Activated CD8-positive, alpha-beta memory T cell treated with anti-CD3 and anti-CD28 coated beads for 4 hours (primary cell): ENCODE data around the gene DPYSL5.
"Not testable (repeated sequence)": the region's sequence is repeated elsewhere in the genome, so short reads cannot be mapped to it uniquely, and the experiment has no call there.

ENCODE experiments used
- DNase-seq, 2 donors: peaks; one replicate each; pipeline ENCODE4 v3.0.0-alpha.2; 2020; ENCODE audit warnings: low read depth in 2 of 2

The DPYSL5 gene, protein sequence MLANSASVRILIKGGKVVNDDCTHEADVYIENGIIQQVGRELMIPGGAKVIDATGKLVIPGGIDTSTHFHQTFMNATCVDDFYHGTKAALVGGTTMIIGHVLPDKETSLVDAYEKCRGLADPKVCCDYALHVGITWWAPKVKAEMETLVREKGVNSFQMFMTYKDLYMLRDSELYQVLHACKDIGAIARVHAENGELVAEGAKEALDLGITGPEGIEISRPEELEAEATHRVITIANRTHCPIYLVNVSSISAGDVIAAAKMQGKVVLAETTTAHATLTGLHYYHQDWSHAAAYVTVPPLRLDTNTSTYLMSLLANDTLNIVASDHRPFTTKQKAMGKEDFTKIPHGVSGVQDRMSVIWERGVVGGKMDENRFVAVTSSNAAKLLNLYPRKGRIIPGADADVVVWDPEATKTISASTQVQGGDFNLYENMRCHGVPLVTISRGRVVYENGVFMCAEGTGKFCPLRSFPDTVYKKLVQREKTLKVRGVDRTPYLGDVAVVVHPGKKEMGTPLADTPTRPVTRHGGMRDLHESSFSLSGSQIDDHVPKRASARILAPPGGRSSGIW

DNA sequence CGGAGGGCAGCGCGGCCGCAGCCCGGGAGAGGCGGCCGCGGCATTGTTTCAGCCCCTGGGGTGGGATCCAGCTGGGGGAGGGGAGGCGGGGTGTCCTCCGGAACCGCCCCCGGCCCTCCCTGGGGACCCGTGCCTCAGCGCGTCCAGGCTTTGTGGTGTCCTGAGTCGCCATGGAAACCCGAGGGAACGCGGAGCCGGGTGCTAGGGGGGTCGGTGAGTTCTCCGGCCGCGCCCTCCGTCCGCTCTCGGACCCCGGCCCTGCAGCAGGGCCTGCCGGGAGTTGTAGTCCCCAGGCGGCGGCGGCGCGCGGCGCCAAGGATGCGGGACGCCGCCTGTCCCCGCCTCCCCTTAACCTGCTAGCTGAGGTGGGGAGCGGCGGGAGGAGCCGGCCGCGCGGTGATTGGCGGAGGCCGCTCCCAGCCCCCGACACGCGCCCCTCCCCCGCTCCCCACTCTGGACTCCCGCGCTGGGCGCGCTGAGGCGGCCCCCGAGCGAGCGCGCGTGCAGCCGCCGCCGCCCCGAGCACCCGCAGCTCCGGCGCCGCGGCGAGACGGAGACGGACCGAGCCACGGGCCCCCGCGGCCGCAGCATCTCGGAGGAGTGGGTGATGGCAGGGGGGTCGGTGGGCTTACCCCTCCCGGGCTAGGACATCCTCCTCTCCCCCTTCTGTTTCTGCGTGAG, at the start of gene DPYSL5:
Gene DPYSL5, plus strand, starts transcription at position 478 of the 681 bp plus-strand sequence. CDS start 50,368 bp downstream, outside the sequence.
- DNase-seq = no peak

DNA sequence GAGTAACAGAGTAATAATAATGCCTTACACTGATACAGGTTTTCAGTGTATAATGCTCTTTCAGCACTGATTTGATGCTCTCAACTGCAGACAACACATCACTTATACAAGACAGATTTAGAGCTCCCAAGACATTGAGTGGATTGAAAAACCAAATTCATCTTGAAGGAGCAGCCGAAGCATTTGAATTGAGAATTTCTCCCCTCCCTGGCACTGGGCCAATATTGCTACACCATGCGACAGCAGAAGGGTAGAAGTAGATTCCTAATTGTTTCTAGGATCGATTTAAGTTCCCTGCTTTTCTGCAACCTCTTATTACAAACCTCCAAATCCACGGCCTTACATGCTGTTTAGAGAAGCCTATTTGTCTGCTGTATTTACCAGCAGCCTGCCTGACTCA, 46.6 kb upstream of the DPYSL5 start:
- DNase-seq = no peak

DNA sequence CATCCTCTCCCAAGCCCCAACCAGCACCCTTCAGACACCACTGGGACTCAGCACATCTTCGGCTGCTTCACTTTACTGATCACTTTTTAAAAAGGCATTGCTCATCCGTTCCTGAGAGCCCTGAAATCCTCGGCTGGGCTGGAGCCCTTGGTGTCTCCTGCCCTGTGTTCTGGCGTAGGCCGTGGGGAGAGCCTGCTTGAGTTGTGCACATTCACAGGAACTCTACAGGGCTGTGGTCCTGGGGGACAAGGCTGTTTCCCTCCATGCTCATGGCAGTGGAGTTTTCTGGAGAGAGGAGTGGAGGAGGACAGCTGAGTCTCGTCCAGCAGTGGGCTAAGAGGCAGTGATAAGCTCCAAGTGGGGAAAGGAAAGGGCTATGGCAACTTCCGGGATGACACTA, 46.1 kb upstream of the DPYSL5 start:
- no peak for DNase-seq

DNA sequence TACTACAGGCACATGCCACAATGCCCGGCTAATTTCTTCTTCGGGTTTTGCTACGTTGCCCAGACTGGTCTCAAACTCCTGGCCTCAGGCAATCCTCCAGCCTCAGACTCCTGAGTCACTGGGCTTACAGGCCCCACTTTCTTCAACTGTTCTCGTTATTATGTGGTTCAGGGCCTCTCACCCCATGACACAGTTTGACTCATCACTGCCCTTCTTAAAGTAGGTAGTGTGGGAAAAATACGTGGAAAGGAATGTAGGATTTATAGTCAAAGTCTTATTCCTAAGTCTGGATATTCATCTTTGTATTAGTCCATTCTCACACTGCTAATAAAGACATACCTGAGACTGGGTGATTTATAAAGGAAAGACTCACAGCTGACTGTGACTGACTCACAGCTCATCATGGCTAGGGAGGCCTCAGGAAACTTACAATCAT, 42.7 kb upstream of the DPYSL5 start:
- no peak for DNase-seq

DNA sequence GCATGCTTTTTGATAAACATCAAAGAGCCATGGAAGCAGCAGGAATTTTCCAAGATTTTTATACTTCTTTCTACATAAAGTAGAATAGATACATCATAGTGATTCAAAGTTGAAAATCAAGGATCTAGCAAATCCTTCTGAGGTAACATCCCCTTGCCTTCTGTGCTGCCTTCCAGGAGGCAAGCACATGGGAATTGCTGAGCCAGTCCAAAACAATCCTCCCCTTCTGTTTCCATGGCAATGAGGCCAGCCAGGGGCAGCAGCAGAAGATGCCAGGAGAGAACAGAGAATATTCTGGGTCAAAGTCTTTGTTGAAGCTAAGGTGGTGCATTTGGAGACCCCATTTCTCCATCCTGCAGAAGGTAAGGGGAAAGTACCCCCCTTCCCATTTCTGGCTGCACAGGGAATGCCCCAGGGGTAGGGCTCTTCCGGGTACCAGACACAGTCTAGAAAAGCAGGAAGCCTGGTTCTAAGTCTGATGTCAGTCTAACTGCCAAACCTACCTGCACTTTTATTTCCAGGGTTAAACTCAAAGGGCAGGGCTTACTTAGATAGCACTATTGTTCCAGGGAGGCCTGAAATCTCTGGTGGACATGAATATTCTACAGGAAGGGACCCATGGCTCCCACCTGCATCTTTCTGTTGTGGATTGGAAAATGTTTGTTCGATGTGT, 40.0 kb upstream of the DPYSL5 start:
- no peak for DNase-seq

DNA sequence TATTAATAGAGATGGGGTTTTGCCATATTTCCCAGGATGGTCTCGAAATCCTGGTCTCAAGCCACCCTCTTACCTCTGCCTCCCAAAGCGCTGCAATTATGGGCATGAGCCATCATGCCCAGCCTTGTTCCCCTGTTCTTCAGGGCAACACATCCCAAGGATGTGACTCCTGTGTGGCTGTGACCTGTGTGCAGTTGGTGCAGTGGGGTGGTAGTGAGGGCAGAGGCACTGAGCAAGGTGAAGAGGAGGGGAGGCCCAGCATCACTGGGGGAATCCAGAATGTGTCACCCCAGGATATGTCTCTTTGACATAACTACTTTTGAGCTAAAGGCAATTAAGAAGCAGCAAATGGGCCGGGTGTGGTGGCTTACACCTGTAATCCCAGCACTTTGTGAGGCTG, 38.7 kb upstream of the DPYSL5 start:
- DNase-seq = no peak

DNA sequence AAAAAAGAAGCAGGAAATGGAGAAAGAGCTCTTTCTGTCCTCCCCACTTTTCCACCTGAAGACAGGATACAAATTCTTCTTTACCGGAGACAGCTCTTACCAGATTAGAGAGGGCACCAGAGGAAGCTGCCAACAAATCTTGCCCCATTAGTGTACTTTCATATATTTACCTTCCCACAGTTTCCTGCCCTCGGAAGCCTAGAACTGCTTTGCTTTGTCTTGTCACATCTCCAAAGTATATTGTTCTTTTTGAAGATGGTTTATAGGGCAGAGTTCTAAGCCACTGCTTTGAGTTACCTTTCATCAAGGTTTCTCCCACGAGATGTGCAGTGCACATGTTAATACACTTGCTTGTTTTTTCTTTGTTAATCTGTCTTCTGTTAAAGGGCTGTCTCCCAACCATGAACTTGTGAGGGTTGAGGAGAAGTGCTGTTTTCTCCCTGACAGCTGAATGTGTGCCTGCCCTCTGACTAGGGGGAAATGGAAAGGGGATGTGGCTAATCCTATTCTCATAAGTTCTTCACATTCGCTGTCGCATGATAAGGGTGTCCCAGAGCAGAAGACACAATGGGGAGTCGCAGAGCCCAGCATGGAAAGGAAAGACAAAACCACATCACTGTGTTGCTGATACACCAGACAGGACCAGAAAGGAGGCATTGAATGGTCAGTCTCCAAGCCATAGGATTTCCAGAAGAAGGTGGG, 37.9 kb upstream of the DPYSL5 start:
- no peak for DNase-seq

DNA sequence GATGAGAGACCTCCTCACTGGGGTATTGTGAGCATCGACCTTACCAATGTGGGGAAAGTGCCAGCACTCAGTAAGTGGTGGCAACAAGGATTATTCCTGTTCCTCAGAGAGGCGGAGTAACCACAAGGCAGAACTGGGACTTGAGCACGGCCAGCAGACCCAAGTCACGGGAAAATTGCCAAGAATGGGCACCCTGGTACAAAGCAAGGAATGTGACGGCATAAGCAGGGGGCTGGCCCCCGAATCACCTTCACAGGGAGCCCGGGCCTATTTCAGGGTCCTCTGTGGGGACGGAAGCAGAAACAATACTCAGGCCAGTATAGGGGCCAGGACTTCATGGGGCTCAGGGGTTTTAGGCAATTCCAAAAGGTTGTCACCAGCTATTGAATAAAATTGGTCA, 36.7 kb upstream of the DPYSL5 start:
- DNase-seq = no peak

DNA sequence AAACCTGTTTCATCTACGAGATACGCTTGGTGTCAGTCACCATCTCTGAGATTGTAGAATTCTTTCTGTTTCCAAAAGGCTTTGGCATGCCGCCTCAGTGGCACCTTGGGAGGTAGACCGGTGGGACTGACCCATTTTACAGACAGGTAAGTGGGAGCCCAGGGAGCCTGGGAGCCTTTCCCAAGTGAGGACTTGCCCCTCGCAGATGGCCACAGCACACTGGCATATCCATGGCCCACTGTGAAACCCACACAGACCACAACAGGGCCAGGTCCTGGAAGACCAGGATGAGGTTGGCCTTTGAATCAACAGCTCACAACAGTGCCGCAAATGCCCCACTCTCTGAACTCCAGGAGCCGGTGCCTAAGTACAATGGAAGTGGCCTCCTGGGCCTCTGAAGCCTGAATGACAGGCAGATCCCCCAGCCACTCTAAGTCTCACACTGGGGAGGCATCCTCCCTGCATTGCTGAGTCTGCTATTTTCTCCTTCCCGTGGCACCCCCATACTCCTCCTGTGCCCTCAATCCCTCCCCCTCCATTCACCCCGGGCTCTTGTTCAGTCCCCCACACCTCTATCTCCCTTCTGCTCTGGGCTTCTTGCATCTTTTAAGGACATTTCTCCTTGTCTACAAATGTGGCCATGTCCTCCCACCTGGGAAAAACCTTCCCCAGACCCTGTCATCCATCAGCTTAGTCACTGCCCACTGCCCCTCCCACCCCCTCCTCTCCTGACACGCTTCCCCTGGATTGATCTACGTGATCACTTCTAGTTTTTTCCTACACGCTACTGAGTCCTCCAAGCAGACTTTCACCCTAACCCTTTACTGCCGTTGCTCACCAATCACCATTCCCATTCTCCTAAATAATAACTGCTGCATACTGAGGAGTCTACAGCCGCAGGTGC, 35.9 kb upstream of the DPYSL5 start:
- DNase-seq = no peak

DNA sequence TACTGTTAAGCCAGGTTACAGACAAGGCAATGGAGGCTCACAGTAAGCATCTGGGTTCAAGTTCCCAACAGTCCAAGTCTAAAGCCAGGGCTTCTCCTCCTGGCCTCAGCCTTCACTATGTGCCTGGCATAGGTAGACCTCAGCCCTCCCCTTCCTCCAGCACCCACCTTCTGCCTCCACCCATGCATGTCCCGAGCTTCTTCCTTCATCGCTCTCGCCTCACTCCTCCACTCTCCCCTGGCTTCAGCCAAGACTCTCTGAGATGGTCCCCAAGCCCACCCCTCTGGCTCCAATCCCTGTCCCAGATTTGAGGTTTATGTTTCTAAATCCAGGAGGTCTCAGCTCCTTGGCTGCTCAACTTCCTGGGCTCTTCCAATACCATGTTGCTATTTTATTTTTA, 35.2 kb upstream of the DPYSL5 start:
- DNase-seq = no peak

DNA sequence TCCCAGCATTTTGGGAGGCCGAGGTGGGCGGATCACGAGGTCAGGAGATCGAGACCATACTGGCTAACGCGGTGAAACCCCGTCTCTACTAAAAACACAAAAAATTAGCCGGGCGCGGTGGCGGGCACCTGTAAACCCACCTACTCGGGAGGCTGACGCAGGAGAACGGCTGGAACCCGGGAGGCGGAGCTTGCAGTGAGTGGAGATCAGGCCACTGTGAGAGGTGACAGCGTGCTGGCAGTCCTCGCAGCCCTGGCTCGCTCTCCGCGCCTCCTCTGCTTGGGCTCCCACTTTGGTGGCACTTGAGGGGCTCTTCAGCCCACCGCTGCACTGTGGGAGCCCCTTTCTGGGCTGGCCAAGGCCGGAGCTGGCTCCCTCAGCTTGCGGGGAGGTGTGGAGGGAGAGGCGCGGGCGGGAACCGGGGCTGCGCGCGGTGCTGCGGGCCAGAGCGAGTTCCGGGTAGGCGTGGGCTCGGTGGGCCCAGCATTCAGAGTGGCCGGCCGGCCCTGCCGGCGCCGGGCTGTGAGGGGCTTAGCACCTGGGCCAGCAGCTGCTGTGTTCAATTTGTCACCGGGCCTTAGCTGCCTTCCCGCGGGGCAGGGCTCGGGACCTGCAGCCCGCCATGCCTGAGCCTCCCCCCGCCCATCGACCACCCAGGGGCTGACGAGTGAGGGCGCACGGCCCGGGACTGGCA, 33.7 kb upstream of the DPYSL5 start:
- not testable (repeated sequence) for DNase-seq

DNA sequence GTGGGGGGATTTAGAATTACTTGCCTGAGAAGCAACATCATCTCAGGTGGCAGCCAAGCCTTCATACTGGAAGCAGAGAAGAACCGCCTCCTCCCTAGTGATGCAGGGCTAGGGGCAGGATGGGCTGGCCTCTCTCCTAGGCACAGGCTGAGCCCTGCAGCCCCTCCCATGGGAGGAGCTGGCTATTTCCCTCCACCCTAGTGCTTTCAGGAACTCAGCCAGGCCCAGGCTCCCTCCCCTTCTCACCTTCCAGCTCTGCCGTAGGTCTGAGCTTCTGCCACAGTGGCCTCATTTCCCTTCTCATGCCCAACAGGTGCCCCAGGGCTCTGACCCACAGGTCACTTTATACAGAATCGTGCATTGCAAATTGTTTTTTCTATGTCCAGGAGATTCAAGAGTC, 31.0 kb upstream of the DPYSL5 start:
- DNase-seq = no peak

DNA sequence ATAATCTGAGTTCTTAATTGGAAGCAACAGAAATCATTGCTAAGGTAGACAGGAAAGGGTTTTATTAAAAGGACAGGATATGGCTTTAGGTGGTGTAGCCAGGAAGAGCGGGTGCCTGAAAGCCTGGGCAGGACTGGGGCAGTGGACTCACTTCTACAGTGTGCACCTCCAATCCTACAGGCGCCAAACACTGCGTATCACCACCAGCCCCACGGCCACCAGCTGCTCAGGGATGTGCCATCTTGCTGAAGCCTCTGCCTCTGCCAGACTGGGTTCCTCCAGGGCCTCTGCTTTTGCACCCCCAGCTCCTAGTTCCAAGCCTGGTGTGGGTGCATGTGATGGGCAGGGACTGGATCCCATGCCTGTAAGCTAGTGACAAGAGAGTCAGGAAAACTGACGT, 29.7 kb upstream of the DPYSL5 start:
- DNase-seq = no peak

DNA sequence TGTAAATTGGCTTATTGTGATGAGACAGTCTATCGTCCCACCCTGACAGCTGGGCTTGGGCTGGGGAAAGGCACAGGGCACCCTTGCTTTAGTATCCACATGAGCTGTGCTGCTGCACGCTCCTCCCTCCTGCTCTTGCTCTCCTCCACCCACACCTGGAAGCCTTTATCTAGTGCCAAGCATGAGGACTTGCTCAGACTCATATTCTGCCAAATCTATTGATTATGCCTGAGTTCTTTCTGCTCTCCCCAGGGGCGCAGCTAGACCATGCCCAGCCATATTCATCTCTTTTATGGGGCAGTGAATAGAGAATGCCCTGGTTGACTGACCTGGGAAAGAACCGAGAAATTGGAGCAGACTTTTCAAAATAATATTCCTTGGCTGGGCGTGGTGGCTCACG, 29.0 kb upstream of the DPYSL5 start:
- DNase-seq = no peak

DNA sequence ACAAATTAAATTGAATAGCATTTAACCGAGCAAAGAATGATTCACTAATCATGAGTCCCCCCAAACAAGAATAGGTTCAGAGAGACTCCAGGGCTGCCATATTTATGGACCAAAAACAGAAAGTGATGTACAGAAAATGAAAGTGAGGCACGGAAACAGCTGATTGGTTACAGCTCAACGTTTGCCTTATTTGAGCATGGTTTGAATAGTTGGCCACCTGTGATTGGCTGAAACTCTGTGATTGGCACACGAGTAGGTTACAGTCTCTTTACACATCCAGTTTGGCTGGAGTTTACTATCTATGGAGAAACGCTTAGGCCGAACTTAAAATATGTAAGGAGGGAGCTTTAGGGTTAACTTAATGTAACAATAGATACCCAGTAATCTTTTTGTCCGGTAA, 27.0 kb upstream of the DPYSL5 start:
- no peak for DNase-seq

DNA sequence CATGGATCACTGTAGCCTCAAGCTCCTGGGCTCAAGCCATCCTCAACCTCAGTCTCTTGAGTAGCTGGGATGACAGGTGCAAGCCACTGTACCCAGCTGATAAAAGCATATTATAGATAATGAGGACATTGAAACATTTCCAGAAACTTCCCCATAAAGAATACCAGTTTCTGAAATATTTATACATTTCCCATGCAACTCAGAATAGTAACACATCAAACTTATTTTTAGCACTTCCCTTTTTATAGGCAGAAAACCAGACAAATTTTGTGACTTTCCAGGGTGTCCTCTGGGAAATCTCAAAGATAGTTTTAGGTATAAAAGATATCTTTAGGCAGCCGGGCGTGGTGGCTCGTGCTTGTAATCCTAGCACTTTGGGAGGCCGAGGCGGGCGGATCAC, 25.1 kb upstream of the DPYSL5 start:
- no peak for DNase-seq

DNA sequence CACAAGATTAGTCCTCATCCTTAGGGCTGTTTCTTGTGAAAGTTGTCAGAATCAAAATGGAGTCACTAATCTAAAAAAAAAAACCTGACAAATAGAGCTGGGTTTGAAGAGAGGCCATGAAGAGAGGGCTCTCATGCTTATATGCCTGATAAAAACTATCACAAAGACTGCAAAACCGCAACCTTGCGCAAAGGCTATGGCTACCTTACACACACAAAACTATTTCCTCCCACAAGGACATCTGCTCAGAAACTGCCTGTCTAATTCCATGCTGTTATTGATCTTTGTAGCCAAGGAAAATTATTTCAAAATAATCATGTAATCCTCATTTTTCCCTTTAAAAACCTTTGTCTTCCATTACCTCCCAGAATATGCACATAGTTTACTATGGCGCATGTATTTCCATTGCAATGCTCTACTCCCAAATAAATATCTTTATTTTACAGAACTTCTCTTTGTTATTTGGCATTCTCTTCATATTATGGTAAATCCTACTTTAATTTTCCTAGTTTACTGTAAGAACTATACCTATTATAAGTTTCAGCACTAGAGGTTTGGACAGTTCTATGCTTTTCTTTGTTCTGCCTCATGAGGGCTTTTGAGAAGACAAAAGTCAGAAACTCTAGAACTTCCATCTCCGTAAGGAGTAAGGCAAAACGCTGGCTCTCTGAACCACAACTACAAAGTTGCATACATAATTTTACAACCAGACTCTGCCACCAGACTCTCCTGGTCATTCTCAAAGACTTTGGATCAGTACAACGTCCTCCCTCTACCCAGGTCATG, 9.6 kb upstream of the DPYSL5 start:
- no peak for DNase-seq

DNA sequence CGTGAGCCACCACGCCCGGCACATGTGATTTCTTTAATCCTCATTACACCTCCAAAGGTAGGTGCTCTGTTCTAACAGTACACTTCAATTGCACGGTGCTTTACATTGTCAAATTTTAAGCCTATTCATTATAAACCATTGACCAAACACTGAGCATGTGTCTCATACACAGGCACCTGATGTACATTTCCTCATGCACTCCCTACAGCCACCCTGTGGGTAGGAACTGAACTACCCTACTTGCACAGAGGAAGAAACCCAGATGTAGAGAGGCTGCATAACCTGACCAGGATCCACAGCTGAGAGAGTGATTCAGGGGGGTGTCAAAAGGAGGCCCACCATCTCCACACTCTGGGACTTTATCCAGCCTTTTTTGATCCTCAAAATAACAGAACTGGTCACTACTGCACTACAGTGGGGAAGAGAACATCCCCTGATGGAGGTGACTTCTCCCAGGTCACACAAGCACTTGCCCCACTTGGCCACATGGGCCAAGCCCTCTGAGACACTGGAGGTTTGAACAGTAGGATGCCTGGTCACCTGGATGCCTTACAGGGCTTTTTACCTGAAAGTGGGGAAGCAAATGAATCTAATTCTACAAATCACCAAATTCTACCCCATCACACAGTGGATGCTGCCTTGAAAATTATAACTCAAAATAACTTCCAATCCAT, 6.9 kb upstream of the DPYSL5 start:
- no peak for DNase-seq

DNA sequence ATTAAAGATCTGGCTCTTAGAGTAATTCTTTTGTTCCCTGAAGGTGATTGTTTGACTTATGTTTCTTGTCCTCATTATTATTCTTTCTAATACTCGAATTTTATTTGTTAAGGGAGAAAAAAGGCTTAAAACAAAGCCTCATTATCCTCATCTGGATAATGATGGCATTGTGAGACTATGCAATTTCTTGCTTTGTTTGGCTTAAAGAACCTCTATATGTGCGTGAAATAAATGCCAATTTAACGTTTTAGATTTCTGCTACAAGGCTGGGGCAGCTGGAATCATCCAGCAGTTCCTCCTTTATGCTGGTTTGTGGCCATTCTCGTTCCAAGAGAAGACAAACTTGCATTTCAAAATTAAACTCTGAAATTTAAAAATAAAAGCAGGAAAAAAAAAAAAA, 4.9 kb upstream of the DPYSL5 start:
- no peak for DNase-seq
